Measurements from ENCODE around the gene FASLG. TPM values are rescaled to one million over a fixed set of nuclear protein-coding genes. Genes with fewer than 3 reads are reported as not detected.

Gene FASLG
- total RNA-seq, 3 donors from 2014 or later (not counting 1 experiment from before 2014, with no cell fraction given), result 22.1 to 44.5 (median 24.1) TPM

GRCh38 chr1:172697534-172698002 lies 38.7 kb downstream of the FASLG start:
- no peaks in the 10 kb centered on the region for H3K36me3 ChIP-seq (ENCODE audit: control insufficient read depth, insufficient read depth, low read length)
- peak overlapping the region; percentile 96 for H3K27ac ChIP-seq (ENCODE audit: low read length)
- Mint-ChIP-seq H3K27ac (no peak overlapping the region), H3K4me1 (peaks cover 57 to 63% of the 10 kb centered on the region in 2 donors), H3K36me3 (no peaks in the 10 kb centered on the region), H3K9me3 (peaks cover 0 to 2% of the 10 kb centered on the region in 2 donors), H3K4me3 (peak overlapping the region; percentile 76), H3K27me3 (ENCODE audit: low read depth in 2 of 2) (no peaks in the 10 kb centered on the region)
- peak in 1 of 2 donors; percentile 68 for DNase-seq
- H3K4me1 ChIP-seq (ENCODE audit: control insufficient read depth, insufficient read depth, low read length), result peaks cover 54% of the 10 kb centered on the region
- H3K27me3 ChIP-seq (ENCODE audit: control insufficient read depth, insufficient read depth, low read length), result no peaks in the 10 kb centered on the region
- no peak for TF ChIP-seq CTCF (IDR thresholded peaks at IDR 0.05)
- intact Hi-C loops (cut with micrococcal nuclease), result loop anchor here (2.0 to 10.0 kb wide), 3 partner anchors 15 to 343 kb away; no protein-coding TSS in a partner anchor
- WGBS (ENCODE audit: insufficient coverage), result 0% methylated on average over 4 of the region's 4 CpGs
- ATAC-seq, result peak; percentile 32 to 54 (median 44)
- H3K9me3 ChIP-seq (ENCODE audit: control insufficient read depth, insufficient read depth, low read length), result no peaks in the 10 kb centered on the region
- no peak overlapping the region for H3K4me3 ChIP-seq (ENCODE audit: low read length)

GRCh38 chr1:172698224-172698623 lies 39.3 kb downstream of the FASLG start:
- Mint-ChIP-seq H3K36me3 (no peaks in the 10 kb centered on the region), H3K4me3 (peak overlapping the region; percentile 76), H3K27me3 (ENCODE audit: low read depth in 2 of 2) (no peaks in the 10 kb centered on the region), H3K9me3 (peaks cover 0 to 2% of the 10 kb centered on the region in 2 donors), H3K4me1 (peaks cover 57 to 62% of the 10 kb centered on the region in 2 donors), H3K27ac (no peak overlapping the region)
- H3K4me3 ChIP-seq (ENCODE audit: low read length), result no peak overlapping the region
- intact Hi-C loops (cut with micrococcal nuclease), result loop anchor here (2.0 to 10.0 kb wide), 2 partner anchors 27 to 343 kb away; no protein-coding TSS in a partner anchor
- ATAC-seq (peak in 1 of 3 donors; percentile 8), DNase-seq (peak in 1 of 2 donors; percentile 52)
- peaks cover 55% of the 10 kb centered on the region for H3K4me1 ChIP-seq (ENCODE audit: control insufficient read depth, insufficient read depth, low read length)
- H3K27me3 ChIP-seq (ENCODE audit: control insufficient read depth, insufficient read depth, low read length), result no peaks in the 10 kb centered on the region
- peak overlapping the region; percentile 96 for H3K27ac ChIP-seq (ENCODE audit: low read length)
- no peaks in the 10 kb centered on the region for H3K9me3 ChIP-seq (ENCODE audit: control insufficient read depth, insufficient read depth, low read length)
- H3K36me3 ChIP-seq (ENCODE audit: control insufficient read depth, insufficient read depth, low read length), result no peaks in the 10 kb centered on the region
- TF ChIP-seq CTCF (IDR thresholded peaks at IDR 0.05), result no peak
- WGBS (ENCODE audit: insufficient coverage), result 79% methylated on average over 1 of the region's 2 CpGs

- Histone ChIP-seq H3K27me3 (ENCODE audit: control insufficient read depth, insufficient read depth, low read length) (no peaks in the 10 kb centered on the region), H3K4me3 (ENCODE audit: low read length) (no peak overlapping the region), H3K36me3 (ENCODE audit: control insufficient read depth, insufficient read depth, low read length) (no peaks in the 10 kb centered on the region), H3K9me3 (ENCODE audit: control insufficient read depth, insufficient read depth, low read length) (no peaks in the 10 kb centered on the region), H3K27ac (ENCODE audit: low read length) (peak overlapping the region; percentile 96), H3K4me1 (ENCODE audit: control insufficient read depth, insufficient read depth, low read length) (peaks cover 64% of the 10 kb centered on the region)
- H3K4me1 Mint-ChIP-seq, result peaks cover 54 to 57% of the 10 kb centered on the region in 2 donors
- WGBS (ENCODE audit: insufficient coverage), result 0% methylated on average over 3 of the region's 3 CpGs
- peak; percentile 73 to 91 (median 89) for ATAC-seq
- H3K27me3 Mint-ChIP-seq (ENCODE audit: low read depth in 2 of 2), result no peaks in the 10 kb centered on the region
- intact Hi-C loops (cut with micrococcal nuclease), result loop anchor here (1.0 to 10.0 kb wide), 4 partner anchors 24 to 344 kb away; no protein-coding TSS in a partner anchor
- H3K9me3 Mint-ChIP-seq, result peaks cover 0 to 2% of the 10 kb centered on the region in 2 donors
- no peak for TF ChIP-seq CTCF (IDR thresholded peaks at IDR 0.05)
- H3K36me3 Mint-ChIP-seq, result no peaks in the 10 kb centered on the region
- DNase-seq, result peak; percentile 66 to 88
- H3K4me3 Mint-ChIP-seq, result peak overlapping the region; percentile 79
- H3K27ac Mint-ChIP-seq, result no peak overlapping the region
These were observed 40.2 kb downstream of the FASLG start for GRCh38 chr1:172699111-172699510.
